ENCODE measurements around the gene BUB1. TPM values are rescaled to one million over a fixed set of nuclear protein-coding genes. Genes with fewer than 3 reads are reported as not detected.
A peak's percentile ranks its signal among the peaks of the same experiment; 100 is the strongest.
"Not testable (repeated sequence)": the region's sequence is repeated elsewhere in the genome, so short reads cannot be mapped to it uniquely, and the experiment has no call there.

The BUB1 gene
- total RNA-seq, 1 donor from 2014 or later: 57.2 TPM

GRCh38 chr2:110690083-110690965 lies 12.5 kb upstream of the BUB1 start:
- no peak for TF ChIP-seq CTCF (conservative IDR thresholded peaks at IDR 0.05; ENCODE audit: low read depth, low read length)
- no peak for DNase-seq (ENCODE audit: low read depth)
- no peak overlapping the region for H3K4me3 ChIP-seq (ENCODE audit: low read depth, low read length)

- no peak for TF ChIP-seq CTCF (conservative IDR thresholded peaks at IDR 0.05; ENCODE audit: low read depth, low read length)
- peak; percentile 31 for DNase-seq (ENCODE audit: low read depth)
- H3K4me3 ChIP-seq (ENCODE audit: low read depth, low read length): no peak overlapping the region
These were observed 10.8 kb upstream of the BUB1 start for GRCh38 chr2:110688594-110689091.

GRCh38 chr2:110687775-110688484 lies 10.1 kb upstream of the BUB1 start:
- DNase-seq (ENCODE audit: low read depth); H3K4me3 ChIP-seq (ENCODE audit: low read depth, low read length): not testable (repeated sequence)

- DNase-seq (ENCODE audit: low read depth): no peak
- no peak overlapping the region for H3K4me3 ChIP-seq (ENCODE audit: low read depth, low read length)
- no peak for TF ChIP-seq CTCF (conservative IDR thresholded peaks at IDR 0.05; ENCODE audit: low read depth, low read length)
These were observed 5.0 kb upstream of the BUB1 start for GRCh38 chr2:110682872-110683271.

GRCh38 chr2:110682267-110682666 lies 4.4 kb upstream of the BUB1 start:
- no peak overlapping the region for H3K4me3 ChIP-seq (ENCODE audit: low read depth, low read length)
- TF ChIP-seq CTCF (conservative IDR thresholded peaks at IDR 0.05; ENCODE audit: low read depth, low read length): no peak
- no peak for DNase-seq (ENCODE audit: low read depth)

GRCh38 chr2:110680709-110681108 lies 2.8 kb upstream of the BUB1 start:
- DNase-seq (ENCODE audit: low read depth): no peak
- no peak for TF ChIP-seq CTCF (conservative IDR thresholded peaks at IDR 0.05; ENCODE audit: low read depth, low read length)
- no peak overlapping the region for H3K4me3 ChIP-seq (ENCODE audit: low read depth, low read length)

- no peak for TF ChIP-seq CTCF (conservative IDR thresholded peaks at IDR 0.05; ENCODE audit: low read depth, low read length)
- no peak overlapping the region for H3K4me3 ChIP-seq (ENCODE audit: low read depth, low read length)
- no peak for DNase-seq (ENCODE audit: low read depth)
These were observed 2.0 kb upstream of the BUB1 start for GRCh38 chr2:110679865-110680264.

All from epithelial cell of proximal tubule (primary cell).